Glutamatergic neuron (in vitro differentiated cells): ENCODE measurements around the gene LAPTM4A. TPM values are rescaled to one million over a fixed set of nuclear protein-coding genes. Genes with fewer than 3 reads are reported as not detected.

Experiments used
- DNase-seq: peaks from one replicate; pipeline ENCODE4 v3.0.0; 2022
- H3K27ac Mint-ChIP-seq: one replicate; pipeline ENCODE4 v1.8.0; 2020; ENCODE audit warnings: mild to moderate bottlenecking, mixed read lengths, inconsistent platforms; ENCODE audit not compliant: unreplicated experiment
- H3K27me3 Mint-ChIP-seq: one replicate; pipeline ENCODE4 v1.8.0; 2020; ENCODE audit warnings: mild to moderate bottlenecking, moderate library complexity, mixed read lengths, inconsistent platforms; ENCODE audit not compliant: unreplicated experiment
- H3K36me3 Mint-ChIP-seq: one replicate; pipeline ENCODE4 v1.8.0; 2020; ENCODE audit warnings: mild to moderate bottlenecking, mixed read lengths, inconsistent platforms; ENCODE audit not compliant: unreplicated experiment
- H3K4me1 Mint-ChIP-seq: one replicate; pipeline ENCODE4 v1.8.0; 2020; ENCODE audit warnings: mild to moderate bottlenecking, low read depth, mixed read lengths, inconsistent platforms; ENCODE audit not compliant: unreplicated experiment
- H3K4me3 Mint-ChIP-seq: one replicate; pipeline ENCODE4 v1.8.0; 2020; ENCODE audit warnings: mild to moderate bottlenecking, mixed read lengths, inconsistent platforms; ENCODE audit not compliant: unreplicated experiment
- H3K9me3 Mint-ChIP-seq: one replicate; pipeline ENCODE4 v1.8.0; 2020; ENCODE audit warnings: mild to moderate bottlenecking, moderate library complexity, mixed read lengths, inconsistent platforms; ENCODE audit not compliant: unreplicated experiment
- total RNA-seq: library from RNA; stranded (reverse); fragmentation: NEBNext Ultra II Directional; extraction: Animal tissue kit (Norgen Biotek cat#: 25700); gene quantifications from one replicate; pipeline ENCODE4 v1.2.1, GENCODE V29; 2021; ENCODE audit not compliant: unreplicated experiment
- TF ChIP-seq, protein P1 (sequence below): fragments of 200-600 bp; sonication (generic); IDR thresholded peaks from one replicate; pipeline ENCODE4 v1.5.0; 2021; ENCODE audit not compliant: partially characterized antibody, unreplicated experiment

LAPTM4A gene
- total RNA-seq, 1 donor from 2014 or later: 147 TPM

DNA sequence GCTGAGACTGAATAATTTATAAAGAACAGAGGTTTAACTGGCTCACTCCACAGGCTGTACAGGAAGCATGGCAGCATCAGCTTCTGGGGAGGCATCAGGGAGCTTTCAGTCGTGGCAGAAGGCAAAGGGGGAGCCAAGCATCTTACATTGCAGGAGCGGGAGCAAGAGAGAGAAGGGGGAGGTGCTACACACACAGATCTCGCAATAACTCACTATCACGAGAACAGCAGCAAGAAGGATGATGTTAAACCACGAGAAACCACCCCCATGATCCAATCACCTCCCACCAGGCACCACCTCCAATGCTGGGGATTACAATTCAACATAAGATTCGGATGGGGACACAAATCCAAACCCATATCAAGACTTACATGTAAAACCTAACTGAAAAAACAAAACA is 21.2 kb downstream of the LAPTM4A start:
- Mint-ChIP-seq H3K36me3 (peaks cover 24% of the 10 kb centered on the region), H3K27me3 (no peaks in the 10 kb centered on the region), H3K4me3 (no peak overlapping the region)

DNA sequence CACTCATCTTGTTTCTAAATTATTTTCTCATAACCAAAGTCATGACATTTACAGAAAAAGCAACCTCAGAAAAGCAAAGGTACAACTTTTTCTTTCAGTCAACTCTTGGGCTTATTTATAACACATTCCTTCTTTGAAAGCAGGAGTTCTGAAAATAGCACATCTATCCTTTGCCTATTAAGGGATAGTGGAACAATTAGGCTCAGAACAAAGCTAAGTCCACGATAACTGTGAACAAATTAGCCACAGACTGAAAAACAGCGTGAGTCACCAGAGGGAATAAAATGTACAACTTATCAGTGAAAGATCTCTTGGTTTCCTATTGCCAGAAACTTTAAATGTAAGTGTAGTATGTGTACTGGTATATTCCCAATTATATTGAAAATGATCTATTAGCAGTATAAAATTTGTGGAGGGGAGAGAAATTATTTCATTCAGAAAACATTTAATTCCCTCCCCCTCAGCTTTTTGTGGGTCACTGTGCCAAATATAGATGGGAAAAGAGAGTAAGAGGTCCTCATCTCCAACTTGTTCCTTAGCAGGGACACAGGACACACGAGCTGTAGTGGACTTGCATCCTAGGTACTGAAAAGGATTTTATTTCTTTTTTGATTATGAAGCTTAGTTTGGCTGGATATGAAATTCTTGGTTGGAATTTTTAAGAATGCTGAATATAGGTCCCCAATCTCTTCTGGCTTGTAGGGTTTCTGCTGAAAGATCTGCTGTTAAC is 23.6 kb downstream of the LAPTM4A start:
- TF ChIP-seq, protein P1, sequence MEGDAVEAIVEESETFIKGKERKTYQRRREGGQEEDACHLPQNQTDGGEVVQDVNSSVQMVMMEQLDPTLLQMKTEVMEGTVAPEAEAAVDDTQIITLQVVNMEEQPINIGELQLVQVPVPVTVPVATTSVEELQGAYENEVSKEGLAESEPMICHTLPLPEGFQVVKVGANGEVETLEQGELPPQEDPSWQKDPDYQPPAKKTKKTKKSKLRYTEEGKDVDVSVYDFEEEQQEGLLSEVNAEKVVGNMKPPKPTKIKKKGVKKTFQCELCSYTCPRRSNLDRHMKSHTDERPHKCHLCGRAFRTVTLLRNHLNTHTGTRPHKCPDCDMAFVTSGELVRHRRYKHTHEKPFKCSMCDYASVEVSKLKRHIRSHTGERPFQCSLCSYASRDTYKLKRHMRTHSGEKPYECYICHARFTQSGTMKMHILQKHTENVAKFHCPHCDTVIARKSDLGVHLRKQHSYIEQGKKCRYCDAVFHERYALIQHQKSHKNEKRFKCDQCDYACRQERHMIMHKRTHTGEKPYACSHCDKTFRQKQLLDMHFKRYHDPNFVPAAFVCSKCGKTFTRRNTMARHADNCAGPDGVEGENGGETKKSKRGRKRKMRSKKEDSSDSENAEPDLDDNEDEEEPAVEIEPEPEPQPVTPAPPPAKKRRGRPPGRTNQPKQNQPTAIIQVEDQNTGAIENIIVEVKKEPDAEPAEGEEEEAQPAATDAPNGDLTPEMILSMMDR: no peak
- Mint-ChIP-seq H3K9me3 (peaks cover 2% of the 10 kb centered on the region), H3K27ac (no peak overlapping the region)

More for the DNA sequence above, 21.2 kb downstream of the LAPTM4A start:
- Mint-ChIP-seq H3K27ac (peak overlapping the region; percentile 7), H3K9me3 (peaks cover 1% of the 10 kb centered on the region), H3K4me1 (no peaks in the 10 kb centered on the region)
- DNase-seq: no peak
- TF ChIP-seq, protein P1: no peak

DNA sequence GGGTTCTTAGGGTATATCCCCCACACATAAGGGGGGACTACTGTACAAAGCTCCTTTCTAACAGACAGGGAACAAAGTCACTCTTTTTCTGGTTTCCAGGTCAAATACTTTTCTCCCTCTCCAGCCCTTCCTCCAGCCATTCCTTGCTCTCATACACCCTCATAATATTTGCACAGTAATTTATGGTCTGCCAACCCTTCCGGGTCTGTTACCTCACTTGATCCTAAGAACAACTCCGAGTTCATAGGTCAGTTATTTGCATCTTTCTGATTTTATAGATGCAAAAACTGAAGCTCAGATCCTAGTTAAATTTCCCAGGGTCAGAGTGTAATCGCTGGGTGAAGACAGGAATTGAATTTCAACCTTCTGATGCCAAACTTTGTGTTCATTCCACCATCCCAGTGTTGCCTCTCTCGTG is 24.2 kb downstream of the LAPTM4A start:
- Mint-ChIP-seq H3K4me3 (no peak overlapping the region), H3K9me3 (peaks cover 3% of the 10 kb centered on the region), H3K4me1 (no peaks in the 10 kb centered on the region), H3K36me3 (peaks cover 35% of the 10 kb centered on the region), H3K27me3 (no peaks in the 10 kb centered on the region), H3K27ac (no peak overlapping the region)
- DNase-seq: no peak
- TF ChIP-seq, protein P1: no peak

More for the DNA sequence above, 23.6 kb downstream of the LAPTM4A start:
- no peak for DNase-seq
- Mint-ChIP-seq H3K4me1 (no peaks in the 10 kb centered on the region), H3K27me3 (no peaks in the 10 kb centered on the region), H3K4me3 (no peak overlapping the region), H3K36me3 (peaks cover 31% of the 10 kb centered on the region)

DNA sequence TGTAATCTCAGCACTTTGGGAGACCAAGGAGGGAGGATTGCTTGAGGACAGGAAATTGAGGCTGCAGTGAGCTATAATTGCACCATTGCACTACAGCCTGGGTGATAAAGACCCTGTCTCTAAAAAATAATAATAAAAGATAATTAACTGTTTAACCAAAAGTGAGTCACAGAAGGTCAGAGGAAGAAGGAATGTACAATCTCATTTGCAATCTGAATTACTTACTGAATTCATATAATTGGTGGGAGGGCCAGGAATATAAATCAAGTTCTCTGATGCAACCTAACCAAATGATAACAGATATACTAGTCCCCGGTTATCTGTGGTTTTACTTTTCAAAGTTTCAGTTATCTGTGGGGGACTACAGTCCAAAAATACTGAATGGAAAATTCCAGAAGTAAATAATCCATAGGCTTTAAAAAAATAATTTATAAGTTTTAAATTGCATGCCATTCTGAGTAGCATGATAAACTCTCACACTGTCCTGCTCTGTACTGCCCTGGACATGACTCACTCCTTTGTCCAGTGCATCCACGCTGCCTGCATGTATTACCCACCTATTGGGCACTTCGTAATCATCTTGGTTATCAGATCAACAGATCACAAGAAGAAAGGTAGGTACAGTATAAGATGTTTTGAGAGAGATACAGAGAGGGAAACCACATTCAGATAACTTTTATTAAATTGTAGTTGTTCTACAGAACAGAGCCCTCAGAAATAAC is 26.2 kb downstream of the LAPTM4A start:
- TF ChIP-seq, protein P1: no peak
- no peaks in the 10 kb centered on the region for H3K27me3 Mint-ChIP-seq
- no peak overlapping the region for H3K27ac Mint-ChIP-seq
- H3K36me3 Mint-ChIP-seq: peaks cover 36% of the 10 kb centered on the region
- H3K4me1 Mint-ChIP-seq: no peaks in the 10 kb centered on the region
- DNase-seq: no peak
- H3K9me3 Mint-ChIP-seq: peaks cover 5% of the 10 kb centered on the region
- H3K4me3 Mint-ChIP-seq: no peak overlapping the region

DNA sequence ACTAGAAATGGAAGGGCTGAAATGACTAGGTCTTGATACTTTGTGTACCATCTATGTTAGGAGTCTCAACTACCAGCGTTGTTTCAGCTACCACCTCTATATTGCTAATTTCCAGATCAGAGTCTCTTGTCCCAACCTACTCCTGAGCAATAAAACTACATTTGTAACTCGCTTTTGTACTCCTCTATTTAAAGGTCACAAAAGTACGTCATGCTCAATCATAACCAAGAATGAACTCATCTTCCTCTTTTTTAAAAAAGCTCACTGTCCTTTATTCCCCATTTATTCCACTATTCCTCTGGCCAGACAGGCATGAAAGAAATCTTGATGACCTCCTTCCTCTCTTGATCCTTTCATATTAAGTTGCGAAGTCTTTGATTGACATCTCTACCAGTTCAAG is 27.7 kb downstream of the LAPTM4A start:
- no peaks in the 10 kb centered on the region for H3K27me3 Mint-ChIP-seq
- TF ChIP-seq, protein P1: no peak
- H3K36me3 Mint-ChIP-seq: peaks cover 31% of the 10 kb centered on the region
- peaks cover 3% of the 10 kb centered on the region for H3K9me3 Mint-ChIP-seq
- H3K4me3 Mint-ChIP-seq: no peak overlapping the region
- H3K4me1 Mint-ChIP-seq: no peaks in the 10 kb centered on the region
- no peak overlapping the region for H3K27ac Mint-ChIP-seq
- DNase-seq: no peak
